Stomach (tissue), 19 donors: Measurements from ENCODE around the gene GCNT3. TPM values are rescaled to one million over a fixed set of nuclear protein-coding genes. Genes with fewer than 3 reads are reported as not detected.
A peak's percentile ranks its signal among the peaks of the same experiment; 100 is the strongest.

ENCODE experiments used
- DNase-seq, 2 donors: peaks; one replicate each; pipeline versions ENCODE4 v3.0.0 to v3.0.0-alpha.2; 2013 to 2019
- H3K27ac ChIP-seq, 5 donors: fragments of 200-600 bp in 4 of 5; sonication (generic) in 4 of 5; one replicate each; pipeline ENCODE4 v1.5.1; 2013 to 2019; ENCODE audit warnings: mild to moderate bottlenecking in 1 of 5, moderate library complexity in 1 of 5
- H3K27me3 ChIP-seq, 3 donors: fragments of 200-600 bp; sonication (generic); one replicate each; pipeline ENCODE4 v1.5.1; 2017 to 2019; ENCODE audit warnings: mixed run types in 1 of 3
- H3K36me3 ChIP-seq, 4 donors: fragments of 200-600 bp; sonication (generic); 1 replicate in 3 of 4; 2 replicates in 1 of 4; pipeline ENCODE4 v1.5.1; 2016 to 2019
- H3K4me1 ChIP-seq, 4 donors: fragments of 200-600 bp; sonication (generic); one replicate each; pipeline ENCODE4 v1.5.1; 2016 to 2019
- H3K4me3 ChIP-seq, 4 donors: fragments of 200-600 bp; sonication (generic) in 3 of 4; one replicate each; pipeline ENCODE4 v1.5.1; 2016 to 2019; ENCODE audit warnings: mild to moderate bottlenecking in 1 of 4
- H3K9me3 ChIP-seq, 4 donors: fragments of 200-600 bp; sonication (generic); one replicate each; pipeline ENCODE4 v1.5.1; 2016 to 2019
- CTCF ChIP-seq, 7 experiments: fragments of 450-650 bp in 4 of 7; fragments of 200-600 bp in 3 of 7; sonication (generic) in 3 of 7; IDR thresholded peaks; one replicate each; pipeline ENCODE4 v1.5.1; 2016 to 2019; ENCODE audit warnings: antibody characterized with exemption in 7 of 7, control low read depth in 2 of 7, mild to moderate bottlenecking in 1 of 7
- EP300 ChIP-seq: sonication (generic); formaldehyde crosslinking; IDR thresholded peaks from one replicate; pipeline ENCODE4 v1.6.1; 2017; ENCODE audit warnings: antibody characterized with exemption
- POLR2A ChIP-seq, 4 donors: fragments of 450-650 bp; IDR thresholded peaks; one replicate each; pipeline ENCODE4 v1.6.1; 2016; ENCODE audit warnings: antibody characterized with exemption in 4 of 4, control low read depth in 2 of 4, mild to moderate bottlenecking in 1 of 4, moderate library complexity in 1 of 4
- POLR2AphosphoS5 ChIP-seq, 3 donors: sonication (generic); formaldehyde crosslinking; IDR thresholded peaks; one replicate each; pipeline ENCODE4 v1.6.1; 2016; ENCODE audit warnings: antibody characterized with exemption in 3 of 3
- WGBS, 5 donors: extraction: QIAGEN DNeasy Blood & Tissue Kit in 3 of 5; methylation state at CpG; one replicate each; pipeline versions ENCODE4 v1.1.5 to v1.1.7; 2013 to 2018; 5-methylcytosine and 5-hydroxymethylcytosine counted together
- intact Hi-C: fragments of 100-400 bp; cut with DNase I; formaldehyde crosslinking; loops from one replicate; pipeline ENCODE4 v1.15.1; 2023; ENCODE audit warnings: low total_unique reads
- long read RNA-seq, 10 donors: transcript quantifications; one replicate each; lab custom pipeline, GENCODE V29; 2026
- polyA plus RNA-seq, 3 donors: library from polyadenylated mRNA; stranded (reverse); fragments of 200-250 nt; gene quantifications; one replicate each; pipeline ENCODE4 v1.2.3, GENCODE V29; 2013
- total RNA-seq, 5 donors: library from RNA; depleted of rRNA; stranded (reverse); fragments of >200 nt; gene quantifications; one replicate each; pipeline versions ENCODE4 v1.1.0 to v1.2.3, GENCODE V29; 2014 to 2016
- donor health status: healthy with polysubstance abuse.
- donor health status: Bipolar disorder and iron deficiency.
- donor health status: healthy.

Gene GCNT3, protein sequence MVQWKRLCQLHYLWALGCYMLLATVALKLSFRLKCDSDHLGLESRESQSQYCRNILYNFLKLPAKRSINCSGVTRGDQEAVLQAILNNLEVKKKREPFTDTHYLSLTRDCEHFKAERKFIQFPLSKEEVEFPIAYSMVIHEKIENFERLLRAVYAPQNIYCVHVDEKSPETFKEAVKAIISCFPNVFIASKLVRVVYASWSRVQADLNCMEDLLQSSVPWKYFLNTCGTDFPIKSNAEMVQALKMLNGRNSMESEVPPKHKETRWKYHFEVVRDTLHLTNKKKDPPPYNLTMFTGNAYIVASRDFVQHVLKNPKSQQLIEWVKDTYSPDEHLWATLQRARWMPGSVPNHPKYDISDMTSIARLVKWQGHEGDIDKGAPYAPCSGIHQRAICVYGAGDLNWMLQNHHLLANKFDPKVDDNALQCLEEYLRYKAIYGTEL
- total RNA-seq = 10 to 100 TPM in 4 of 5 donors, 1 to 10 TPM in 1; 4.8 to 22.0 (median 16.9) TPM
- 1 to 10 TPM; 4.9 to 8.2 (median 6.1) TPM for polyA plus RNA-seq
- long read RNA-seq, donor 1, full-length matches to known transcripts = 6 of 18 reads
- long read RNA-seq, donor 1, partial matches to known transcripts = 12 of 18 reads
- long read RNA-seq, donor 1, other reads (novel, unspliced or antisense) = 0 of 18 reads
- long read RNA-seq, donor 2, full-length matches to known transcripts = 7 of 7 reads
- long read RNA-seq, donor 2, partial matches to known transcripts = 0 of 7 reads
- long read RNA-seq, donor 2, other reads (novel, unspliced or antisense) = 0 of 7 reads
- long read RNA-seq, donor 3 = 0 reads
- long read RNA-seq, donor 4, full-length matches to known transcripts = 1 of 1 reads
- long read RNA-seq, donor 4, partial matches to known transcripts = 0 of 1 reads
- long read RNA-seq, donor 4, other reads (novel, unspliced or antisense) = 0 of 1 reads
- long read RNA-seq, donor 5, partial matches to known transcripts = 38 of 94 reads
- long read RNA-seq, donor 5, other reads (novel, unspliced or antisense) = 56 of 94 reads
- long read RNA-seq, donor 6, full-length matches to known transcripts = 15 of 189 reads
- long read RNA-seq, donor 6, partial matches to known transcripts = 52 of 189 reads
- long read RNA-seq, donor 6, other reads (novel, unspliced or antisense) = 122 of 189 reads
- long read RNA-seq, donor 7, full-length matches to known transcripts = 19 of 30 reads
- long read RNA-seq, donor 7, partial matches to known transcripts = 0 of 30 reads
- long read RNA-seq, donor 7, other reads (novel, unspliced or antisense) = 11 of 30 reads
- long read RNA-seq, donor 8 = 0 reads
- long read RNA-seq, donor 9, full-length matches to known transcripts = 1 of 132 reads
- long read RNA-seq, donor 9, partial matches to known transcripts = 68 of 132 reads
- long read RNA-seq, donor 9, other reads (novel, unspliced or antisense) = 63 of 132 reads
- long read RNA-seq, donor 10, full-length matches to known transcripts = 12 of 36 reads
- long read RNA-seq, donor 10, partial matches to known transcripts = 24 of 36 reads
- long read RNA-seq, donor 10, other reads (novel, unspliced or antisense) = 0 of 36 reads

- intact Hi-C loops = no loop called here
- H3K27me3 ChIP-seq = peaks cover 0 to 8% (median 0%) of the 10 kb centered on the region in 3 donors
- TF ChIP-seq CTCF (IDR thresholded peaks at IDR 0.05) (no peak), POLR2AphosphoS5 (IDR thresholded peaks at IDR 0.05) (peak in 2 of 3 donors; percentile 49 to 58)
- no peaks in the 10 kb centered on the region for H3K36me3 ChIP-seq
- peaks cover 0 to 6% (median 2%) of the 10 kb centered on the region in 4 donors for H3K4me1 ChIP-seq
- no peaks in the 10 kb centered on the region for H3K9me3 ChIP-seq
- H3K27ac ChIP-seq = peak within 1 kb of the TSS; percentile 26 to 76 (median 54)
- peak within 1 kb of the TSS in 3 of 4 donors; percentile 32 to 40 (median 34) for H3K4me3 ChIP-seq
- WGBS, 5 donors = 33 to 57% (median 45%) methylated on average over 8 of the region's 8 CpGs
- DNase-seq = peak in 1 of 2 donors; percentile 78
Observed at GRCh38 chr15:59611276-59612260, at the start of gene GCNT3. Gene GCNT3, plus strand, starts transcription at chr15:59611783. Its CDS starts 6,456 bp downstream, at chr15:59618239.

DNA sequence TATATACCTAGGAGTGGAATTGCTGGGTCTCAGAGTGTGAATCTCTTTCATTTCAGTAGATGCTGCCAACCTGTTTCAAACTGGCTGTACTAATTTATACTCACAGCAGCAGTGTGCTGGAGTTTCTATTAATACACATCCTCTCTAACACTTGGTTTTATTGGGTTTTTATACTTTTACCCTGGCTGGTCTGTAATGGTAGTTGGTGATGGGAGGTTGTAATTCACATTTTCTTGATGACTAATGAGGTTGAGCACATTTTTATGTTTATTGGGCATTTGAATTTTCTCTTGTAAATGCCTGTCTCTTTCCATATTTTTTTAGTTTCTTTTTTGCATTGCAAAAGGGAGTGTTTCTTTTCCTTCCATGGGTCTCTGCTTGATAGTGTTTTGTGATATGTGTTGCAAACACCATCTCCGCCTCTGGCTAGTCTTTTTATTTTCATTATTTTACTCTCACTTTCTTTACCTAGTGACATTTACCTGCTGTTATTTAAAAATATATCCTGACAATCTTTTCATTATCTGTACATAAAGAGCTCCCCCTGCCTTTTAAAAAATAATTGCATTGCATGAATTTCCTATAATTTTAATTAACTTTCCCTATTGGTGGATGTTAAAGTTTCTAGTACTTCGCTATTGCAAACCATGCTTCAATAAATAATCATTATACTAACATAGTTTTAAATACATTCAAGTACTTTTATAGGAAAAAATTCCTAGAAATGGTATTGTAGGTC is 49.0 kb upstream of the GCNT3 start:
- H3K4me1 ChIP-seq = peaks cover 0 to 16% (median 0%) of the 10 kb centered on the region in 4 donors
- TF ChIP-seq CTCF (IDR thresholded peaks at IDR 0.05) (no peak), POLR2A (IDR thresholded peaks at IDR 0.05) (no peak), POLR2AphosphoS5 (IDR thresholded peaks at IDR 0.05) (no peak), EP300 (no peak)
- no peaks in the 10 kb centered on the region for H3K36me3 ChIP-seq
- no peak for DNase-seq
- peaks cover 0 to 14% (median 9%) of the 10 kb centered on the region in 4 donors for H3K9me3 ChIP-seq
- WGBS, 5 donors = 75 to 93% (median 81%) methylated on average over 2 of the region's 2 CpGs
- intact Hi-C loops = no loop called here
- no peaks in the 10 kb centered on the region for H3K27me3 ChIP-seq
- no peak overlapping the region for H3K4me3 ChIP-seq
- H3K27ac ChIP-seq = no peak overlapping the region

DNA sequence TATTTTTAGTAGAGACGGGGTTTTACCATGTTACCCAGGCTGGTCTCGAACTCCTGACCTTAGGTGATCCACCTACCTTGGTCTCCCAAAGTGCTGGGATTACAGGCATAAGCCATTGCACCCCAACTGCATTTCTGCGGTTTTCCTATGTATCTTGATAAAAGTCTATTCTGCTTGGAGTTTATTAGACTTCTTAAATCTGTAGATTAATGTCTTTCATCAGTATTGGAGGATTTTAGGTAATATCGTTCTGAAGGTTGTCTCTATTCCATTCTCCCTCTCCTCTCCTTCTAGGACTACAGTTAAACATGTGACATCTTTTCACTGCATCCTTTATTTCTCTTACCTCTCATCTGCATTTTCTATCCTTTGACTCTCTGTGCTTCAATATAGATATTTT is 46.3 kb upstream of the GCNT3 start:
- H3K27me3 ChIP-seq = no peaks in the 10 kb centered on the region
- DNase-seq = no peak
- TF ChIP-seq EP300 = no peak
- no peak for TF ChIP-seq POLR2AphosphoS5 (IDR thresholded peaks at IDR 0.05)
- TF ChIP-seq CTCF (IDR thresholded peaks at IDR 0.05) = no peak
- TF ChIP-seq POLR2A (IDR thresholded peaks at IDR 0.05) = no peak
- no peak overlapping the region for H3K27ac ChIP-seq
- H3K4me1 ChIP-seq = peaks cover 0 to 30% (median 3%) of the 10 kb centered on the region in 4 donors
- peaks cover 0 to 14% (median 9%) of the 10 kb centered on the region in 4 donors for H3K9me3 ChIP-seq
- H3K36me3 ChIP-seq = no peaks in the 10 kb centered on the region
- no peak overlapping the region for H3K4me3 ChIP-seq
- 79 to 98% (median 97%) methylated on average over 4 of the region's 4 CpGs for WGBS, 5 donors
- intact Hi-C loops = no loop called here
